Cardiac muscle cell (in vitro differentiated cells and primary cell): ENCODE measurements around the gene CCR6. TPM values are rescaled to one million over a fixed set of nuclear protein-coding genes. Genes with fewer than 3 reads are reported as not detected.
"Not testable (repeated sequence)": the region's sequence is repeated elsewhere in the genome, so short reads cannot be mapped to it uniquely, and the experiment has no call there.

Source experiments
- DNase-seq, 2 donors: peaks; one replicate each; pipeline versions ENCODE4 v3.0.0 to v3.0.0-alpha.2; 2010 to 2017; ENCODE audit warnings: low read depth in 1 of 2, low spot score in 1 of 2
- H3K27ac ChIP-seq: fragments of 200-600 bp; sonication (generic); 2 replicates; pipeline ENCODE4 v1.5.1; 2016
- H3K27me3 ChIP-seq: fragments of 200-600 bp; sonication (generic); 2 replicates; pipeline ENCODE4 v1.6.0; 2016; ENCODE audit warnings: control low read depth
- H3K36me3 ChIP-seq: fragments of 200-600 bp; sonication (generic); 2 replicates; pipeline ENCODE4 v1.5.1; 2016; ENCODE audit warnings: control low read depth
- H3K4me1 ChIP-seq: fragments of 200-600 bp; sonication (generic); 2 replicates; pipeline ENCODE4 v1.8.1; 2017; ENCODE audit warnings: low read depth, mild to moderate bottlenecking, mixed run types
- H3K4me3 ChIP-seq: fragments of 200-600 bp; sonication (generic); 2 replicates; pipeline ENCODE4 v1.5.1; 2016; ENCODE audit warnings: mild to moderate bottlenecking
- H3K9me3 ChIP-seq: fragments of 200-600 bp; sonication (generic); 2 replicates; pipeline ENCODE4 v1.5.1; 2017; ENCODE audit warnings: low read depth, mild to moderate bottlenecking, control low read depth
- polyA plus RNA-seq: library from polyadenylated mRNA; unstranded; fragments of >200 nt; fragmentation: Nextera tagmentation; extraction: Ambion mirVana; gene quantifications from 2 replicates; pipeline ENCODE4 v1.2.1, GENCODE V29; 2016
- total RNA-seq: library from RNA; depleted of rRNA; stranded (reverse); fragments of >200 nt; gene quantifications from 2 replicates; pipeline ENCODE4 v1.2.3, GENCODE V29; 2016
- TF ChIP-seq, protein P1 (sequence below): IDR thresholded peaks from 2 replicates; pipeline ENCODE4 v1.5.1; 2012; ENCODE audit warnings: low read depth, mild to moderate bottlenecking, low read length

The CCR6 gene
- total and polyA plus RNA-seq, 2 experiments from 2014 or later: not detected

DNA sequence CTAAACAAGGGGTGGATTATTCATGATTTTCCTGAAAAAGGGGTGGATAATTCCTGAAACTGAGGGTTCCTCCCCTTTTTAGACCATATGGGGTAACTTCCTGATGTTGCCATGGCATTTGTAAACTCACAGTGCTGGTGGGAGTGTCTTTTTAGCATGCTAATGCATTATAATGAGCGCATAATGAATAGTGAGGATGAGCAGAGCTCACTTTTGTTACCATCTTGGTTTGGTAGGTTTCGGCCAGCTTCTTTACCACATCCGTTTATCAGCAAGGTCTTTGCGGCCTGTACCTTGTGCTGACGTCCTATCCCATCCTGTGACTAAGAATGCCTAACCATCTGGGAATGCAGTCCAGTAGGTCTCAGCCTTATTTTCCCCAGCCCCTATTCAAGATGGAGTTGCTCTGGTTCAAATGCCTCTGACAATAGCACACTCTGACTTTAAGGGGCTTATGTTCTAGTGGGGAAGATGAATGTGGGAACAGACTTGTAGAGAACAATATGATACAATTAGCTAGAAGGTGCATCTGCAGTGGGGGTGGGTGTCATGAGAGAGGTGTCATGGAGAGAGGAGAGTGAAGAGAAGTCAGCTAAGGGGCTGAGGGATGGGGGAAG, 39.1 kb downstream of the CCR6 start:
- Histone ChIP-seq H3K4me1 (no peaks in the 10 kb centered on the region), H3K9me3 (no peaks in the 10 kb centered on the region), H3K4me3 (no peak overlapping the region), H3K27ac (no peak overlapping the region), H3K27me3 (peaks cover 17% of the 10 kb centered on the region), H3K36me3 (no peaks in the 10 kb centered on the region)
- no peak for DNase-seq
- TF ChIP-seq, protein P1, sequence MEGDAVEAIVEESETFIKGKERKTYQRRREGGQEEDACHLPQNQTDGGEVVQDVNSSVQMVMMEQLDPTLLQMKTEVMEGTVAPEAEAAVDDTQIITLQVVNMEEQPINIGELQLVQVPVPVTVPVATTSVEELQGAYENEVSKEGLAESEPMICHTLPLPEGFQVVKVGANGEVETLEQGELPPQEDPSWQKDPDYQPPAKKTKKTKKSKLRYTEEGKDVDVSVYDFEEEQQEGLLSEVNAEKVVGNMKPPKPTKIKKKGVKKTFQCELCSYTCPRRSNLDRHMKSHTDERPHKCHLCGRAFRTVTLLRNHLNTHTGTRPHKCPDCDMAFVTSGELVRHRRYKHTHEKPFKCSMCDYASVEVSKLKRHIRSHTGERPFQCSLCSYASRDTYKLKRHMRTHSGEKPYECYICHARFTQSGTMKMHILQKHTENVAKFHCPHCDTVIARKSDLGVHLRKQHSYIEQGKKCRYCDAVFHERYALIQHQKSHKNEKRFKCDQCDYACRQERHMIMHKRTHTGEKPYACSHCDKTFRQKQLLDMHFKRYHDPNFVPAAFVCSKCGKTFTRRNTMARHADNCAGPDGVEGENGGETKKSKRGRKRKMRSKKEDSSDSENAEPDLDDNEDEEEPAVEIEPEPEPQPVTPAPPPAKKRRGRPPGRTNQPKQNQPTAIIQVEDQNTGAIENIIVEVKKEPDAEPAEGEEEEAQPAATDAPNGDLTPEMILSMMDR: no peak

DNA sequence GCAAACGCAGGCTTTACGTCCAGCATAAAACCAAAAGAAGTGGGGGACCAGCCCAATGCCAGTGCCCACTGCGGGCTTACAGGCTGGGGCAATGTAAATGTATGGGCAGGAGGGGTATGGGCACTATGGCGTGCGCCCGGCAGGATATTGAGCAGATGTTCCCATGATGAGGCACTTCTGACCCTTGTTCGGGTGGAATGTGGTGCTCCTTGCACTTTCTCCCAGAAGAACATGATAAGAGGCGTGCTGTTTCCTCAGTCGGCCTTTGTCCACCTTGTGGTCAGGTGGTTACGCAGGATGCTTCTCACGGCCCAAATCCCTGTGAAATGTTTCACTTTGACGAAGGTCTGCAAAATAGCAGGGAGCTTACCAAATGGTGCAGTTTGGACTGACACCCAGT, 39.7 kb downstream of the CCR6 start:
- no peak overlapping the region for H3K27ac ChIP-seq
- DNase-seq: no peak
- peaks cover 11% of the 10 kb centered on the region for H3K27me3 ChIP-seq
- H3K4me3 ChIP-seq: no peak overlapping the region
- no peaks in the 10 kb centered on the region for H3K9me3 ChIP-seq
- no peaks in the 10 kb centered on the region for H3K4me1 ChIP-seq
- TF ChIP-seq, protein P1: no peak
- no peaks in the 10 kb centered on the region for H3K36me3 ChIP-seq

GRCh38 chr6:167163476-167164011, 40.6 kb downstream of the CCR6 start:
- no peaks in the 10 kb centered on the region for H3K4me1 ChIP-seq
- no peak for DNase-seq
- no peak overlapping the region for H3K27ac ChIP-seq

DNA sequence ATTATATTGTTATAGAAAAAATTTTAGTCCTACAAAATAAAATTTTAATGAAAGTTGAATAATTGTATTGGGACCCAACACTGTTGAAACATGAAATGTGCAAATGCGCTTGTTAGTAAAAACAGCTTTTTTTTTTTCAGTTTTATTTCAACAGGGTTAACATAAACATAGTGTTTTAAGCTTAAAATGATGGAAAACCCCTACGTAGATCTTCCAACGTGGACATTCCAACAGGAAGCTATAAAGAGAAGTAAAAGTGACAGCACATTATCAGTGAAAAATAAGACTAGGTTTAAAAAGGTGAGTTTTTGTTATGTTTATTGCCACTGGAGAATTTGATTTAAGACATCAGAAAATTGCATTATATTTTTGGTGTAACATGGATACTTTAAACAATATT, 41.4 kb downstream of the CCR6 start:
- Histone ChIP-seq H3K4me3 (no peak overlapping the region), H3K9me3 (no peaks in the 10 kb centered on the region), H3K4me1 (no peaks in the 10 kb centered on the region), H3K27me3 (peaks cover 8% of the 10 kb centered on the region), H3K27ac (no peak overlapping the region), H3K36me3 (no peaks in the 10 kb centered on the region)
- TF ChIP-seq, protein P1: no peak
- DNase-seq: no peak

More at GRCh38 chr6:167163476-167164011, 40.6 kb downstream of the CCR6 start:
- Histone ChIP-seq H3K36me3 (no peaks in the 10 kb centered on the region), H3K9me3 (no peaks in the 10 kb centered on the region), H3K4me3 (no peak overlapping the region), H3K27me3 (peaks cover 8% of the 10 kb centered on the region)
- TF ChIP-seq, protein P1: no peak

DNA sequence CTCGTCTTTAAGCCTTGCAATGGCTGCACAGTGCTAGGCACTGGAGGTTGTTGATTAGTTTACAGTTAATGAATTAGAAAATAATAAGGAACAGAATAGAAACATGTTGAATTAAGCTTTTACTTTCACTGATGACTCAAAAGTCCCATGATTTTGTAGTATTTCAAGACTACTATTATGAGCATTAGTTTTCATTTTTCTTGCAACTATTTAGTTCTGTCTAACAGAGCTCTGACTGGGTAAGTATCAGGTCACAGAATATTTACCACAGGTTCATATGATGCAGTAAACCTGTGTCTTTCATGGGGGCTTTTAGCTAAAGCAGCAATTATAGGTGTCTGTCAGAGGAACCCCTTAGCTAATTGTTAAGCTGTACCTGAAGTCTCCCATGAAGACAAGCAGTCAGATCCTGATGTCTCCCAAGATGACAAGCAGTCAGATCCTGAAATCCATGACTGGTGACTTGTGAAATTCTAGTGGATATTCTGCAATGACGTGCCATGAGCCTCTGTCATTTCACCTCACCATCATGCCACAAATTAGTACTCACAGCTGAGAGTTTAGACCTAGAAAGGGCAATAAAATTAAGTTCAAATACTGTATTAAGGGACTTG, 43.1 kb downstream of the CCR6 start:
- Histone ChIP-seq H3K27me3 (peaks cover 8% of the 10 kb centered on the region), H3K36me3 (no peaks in the 10 kb centered on the region), H3K27ac (no peak overlapping the region), H3K4me1 (no peaks in the 10 kb centered on the region), H3K9me3 (no peaks in the 10 kb centered on the region), H3K4me3 (no peak overlapping the region)
- TF ChIP-seq, protein P1: no peak
- no peak for DNase-seq

GRCh38 chr6:167167699-167168098, 44.8 kb downstream of the CCR6 start:
- not testable (repeated sequence) for H3K36me3 ChIP-seq, DNase-seq, H3K4me3 ChIP-seq, H3K27ac ChIP-seq, H3K27me3 ChIP-seq, H3K9me3 ChIP-seq, H3K4me1 ChIP-seq

DNA sequence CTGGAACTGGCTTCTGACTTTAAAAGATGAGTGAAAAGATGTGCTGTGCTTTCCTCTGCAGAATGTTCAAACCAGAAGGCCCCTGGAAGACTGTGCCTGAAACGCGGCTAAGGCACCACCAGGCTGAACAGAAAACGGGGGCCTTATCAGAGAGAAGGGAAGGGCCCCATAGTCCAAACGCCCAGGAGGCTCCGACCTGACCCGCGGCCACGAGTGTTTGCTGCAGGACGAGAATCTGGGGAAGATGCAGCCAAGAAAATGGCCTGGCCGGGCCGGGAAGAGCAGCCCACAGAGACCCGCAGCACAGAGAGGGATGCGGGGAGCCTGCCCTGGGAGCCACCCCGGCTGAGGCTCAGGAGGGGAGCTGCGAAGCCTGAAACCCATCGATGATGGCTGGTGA, 45.4 kb downstream of the CCR6 start:
- H3K4me1 ChIP-seq, H3K27me3 ChIP-seq, H3K9me3 ChIP-seq, H3K36me3 ChIP-seq, DNase-seq, H3K4me3 ChIP-seq, H3K27ac ChIP-seq: not testable (repeated sequence)

DNA sequence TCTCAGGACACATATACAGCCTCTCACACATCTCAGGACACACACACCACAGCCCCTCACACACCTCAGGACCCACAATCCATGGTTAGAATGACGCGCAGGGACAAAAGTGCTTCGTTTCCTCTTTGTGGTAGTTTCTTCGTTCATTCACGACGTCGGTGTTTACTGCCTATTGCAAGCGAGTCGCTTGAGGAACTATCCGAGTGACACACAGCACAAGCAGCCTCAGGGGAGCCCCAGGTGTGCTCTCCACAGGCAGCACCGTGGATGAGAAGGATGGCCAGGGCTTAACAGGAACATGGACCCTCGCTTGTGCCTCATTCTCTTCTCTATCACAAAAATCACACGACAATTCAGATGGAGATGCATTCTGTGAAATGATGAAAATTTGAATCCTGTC, 47.0 kb downstream of the CCR6 start:
- not testable (repeated sequence) for H3K9me3 ChIP-seq, H3K27me3 ChIP-seq, DNase-seq, H3K27ac ChIP-seq, H3K4me3 ChIP-seq, H3K4me1 ChIP-seq, H3K36me3 ChIP-seq

GRCh38 chr6:167171300-167171699, 48.4 kb downstream of the CCR6 start:
- H3K9me3 ChIP-seq, H3K4me3 ChIP-seq, DNase-seq: not testable (repeated sequence)

More at GRCh38 chr6:167171300-167171699, 48.4 kb downstream of the CCR6 start:
- H3K27me3 ChIP-seq, H3K36me3 ChIP-seq, H3K4me1 ChIP-seq, H3K27ac ChIP-seq: not testable (repeated sequence)
